Embryonic facial prominence (tissue), 1 donor: ENCODE data around the gene TMEM37.
"Not testable (repeated sequence)": the region's sequence is repeated elsewhere in the genome, so short reads cannot be mapped to it uniquely, and the experiment has no call there.

Source experiments
- DNase-seq: peaks from one replicate; pipeline ENCODE4 v3.0.0-alpha.2; 2016; ENCODE audit errors: extremely low spot score

Gene TMEM37

GRCh38 chr2:119431155-119431975 is at the start of gene TMEM37:
Gene TMEM37 (plus strand): TSS chr2:119431854. CDS start chr2:119431904, 50 bp downstream.
- no peak for DNase-seq

GRCh38 chr2:119383410-119384140 is 48.1 kb upstream of the TMEM37 start:
- DNase-seq = no peak

- no peak for DNase-seq
Observed at GRCh38 chr2:119384971-119385370, 46.7 kb upstream of the TMEM37 start.

GRCh38 chr2:119385466-119385865 is 46.2 kb upstream of the TMEM37 start:
- no peak for DNase-seq

- DNase-seq = no peak
Observed at GRCh38 chr2:119387381-119388129, 44.1 kb upstream of the TMEM37 start.

GRCh38 chr2:119389615-119390306 is 41.9 kb upstream of the TMEM37 start:
- no peak for DNase-seq

GRCh38 chr2:119393971-119394748 is 37.5 kb upstream of the TMEM37 start:
- DNase-seq = no peak

- DNase-seq = no peak
Observed at GRCh38 chr2:119397196-119397595, 34.5 kb upstream of the TMEM37 start.

GRCh38 chr2:119402106-119402505 is 29.5 kb upstream of the TMEM37 start:
- no peak for DNase-seq

- DNase-seq = no peak
Observed at GRCh38 chr2:119402645-119403560, 28.8 kb upstream of the TMEM37 start.

GRCh38 chr2:119403618-119404017 is 28.0 kb upstream of the TMEM37 start:
- DNase-seq = not testable (repeated sequence)

- no peak for DNase-seq
Observed at GRCh38 chr2:119405151-119405550, 26.5 kb upstream of the TMEM37 start.

- peak; percentile 34 for DNase-seq
Observed at GRCh38 chr2:119407430-119408220, 24.0 kb upstream of the TMEM37 start.

GRCh38 chr2:119408221-119408619 is 23.4 kb upstream of the TMEM37 start:
- no peak for DNase-seq

- DNase-seq = no peak
Observed at GRCh38 chr2:119409506-119409905, 22.1 kb upstream of the TMEM37 start.

GRCh38 chr2:119414894-119415293 is 16.8 kb upstream of the TMEM37 start:
- DNase-seq = no peak

GRCh38 chr2:119415630-119416029 is 16.0 kb upstream of the TMEM37 start:
- DNase-seq = no peak

- no peak for DNase-seq
Observed at GRCh38 chr2:119416299-119416923, 15.2 kb upstream of the TMEM37 start.

- no peak for DNase-seq
Observed at GRCh38 chr2:119417908-119418307, 13.7 kb upstream of the TMEM37 start.
